ENCODE measurements around the gene FAM124A.

The FAM124A gene

GRCh38 chr13:51257187-51257586 lies 35.0 kb downstream of the FAM124A start:
- peak; percentile 31 for DNase-seq (ENCODE audit: low read depth)
- TF ChIP-seq MYC (IDR thresholded peaks at IDR 0.05; ENCODE audit: low read depth, low read length) (0 out of 2 replicates have a peak, but pooled peaks have one; percentile 22), MAX (IDR thresholded peaks at IDR 0.05; ENCODE audit: low read depth, low read length) (peak; percentile 73), POLR2A (IDR thresholded peaks at IDR 0.05; ENCODE audit: extremely low read depth, insufficient read length) (no peak)
- no peak overlapping the region for H3K4me3 ChIP-seq (ENCODE audit: low read depth, low read length)

DNA sequence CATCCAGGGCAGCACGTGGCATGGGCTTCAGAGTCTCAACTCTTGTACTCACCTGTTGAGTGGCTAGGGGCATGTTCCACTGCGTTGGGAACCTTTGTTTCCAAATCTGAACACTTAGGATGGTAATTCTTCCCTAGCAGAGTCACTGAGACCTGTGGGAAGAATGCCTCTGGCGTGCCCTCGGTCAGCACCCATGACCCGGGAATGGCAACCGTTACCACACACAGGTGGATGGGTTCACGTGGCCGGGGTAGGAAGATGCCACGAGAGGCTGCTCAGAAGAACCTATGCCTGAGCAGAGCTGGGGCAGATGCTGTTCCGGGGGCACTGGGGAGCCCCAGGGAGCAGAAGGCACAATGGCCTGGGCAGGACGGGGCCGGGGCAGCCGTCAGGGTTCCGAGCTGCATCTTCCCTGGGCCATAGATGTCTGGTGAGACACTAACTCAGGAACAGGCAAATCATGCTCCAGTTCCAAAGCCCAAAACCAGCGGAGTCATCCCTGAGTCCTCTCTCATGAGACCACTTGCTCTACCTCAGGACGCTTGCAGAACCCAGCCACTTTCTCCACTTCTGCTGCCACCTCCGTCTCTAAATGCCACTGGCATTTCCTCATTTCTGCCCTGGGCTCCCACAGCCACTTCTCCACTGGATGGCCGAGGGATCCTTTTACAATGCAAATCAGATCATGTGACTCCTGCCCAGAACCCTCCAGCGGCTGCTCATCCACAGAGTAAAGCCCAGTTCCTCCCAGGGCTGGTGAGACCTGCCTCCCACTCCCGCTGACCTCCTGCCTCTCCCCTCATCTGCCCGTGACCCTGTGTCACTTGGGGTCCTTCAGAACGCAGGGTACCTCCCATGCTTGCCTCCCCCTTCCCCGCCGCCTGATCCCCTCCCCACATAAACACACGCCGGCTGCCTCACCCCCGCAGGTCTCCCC lies 36.7 kb downstream of the FAM124A start:
- H3K4me3 ChIP-seq (ENCODE audit: low read depth, low read length) = no peak overlapping the region
- no peak for DNase-seq (ENCODE audit: low read depth)
- peak; percentile 22; the same call in 1 of the 2 replicates for TF ChIP-seq MAX (IDR thresholded peaks at IDR 0.05; ENCODE audit: low read depth, low read length)
- no peak for TF ChIP-seq CTCF (IDR thresholded peaks at IDR 0.05; ENCODE audit: low read depth, low read length)

DNA sequence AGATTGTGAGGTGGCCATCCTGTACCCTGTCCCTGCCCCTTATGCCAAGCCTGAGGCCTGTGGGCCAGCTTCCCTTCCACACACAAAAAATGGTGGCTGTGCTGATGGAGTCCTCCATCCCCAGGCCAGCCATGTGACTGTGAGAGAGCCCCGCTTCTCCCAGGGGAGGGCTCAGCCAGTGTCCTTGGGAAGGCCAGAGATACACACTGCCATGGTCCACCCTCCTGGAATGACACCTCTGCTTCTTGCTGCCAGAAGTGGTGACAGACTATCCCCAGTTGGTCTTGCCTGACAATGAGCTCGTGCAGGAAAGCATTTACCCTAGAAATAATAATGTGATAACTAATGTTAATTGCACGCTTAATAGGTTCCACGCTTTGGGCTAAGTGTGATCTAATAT lies 38.0 kb downstream of the FAM124A start:
- no peak overlapping the region for H3K4me3 ChIP-seq (ENCODE audit: low read depth, low read length)
- no peak for TF ChIP-seq MYC (IDR thresholded peaks at IDR 0.05; ENCODE audit: low read depth, low read length)
- no peak for DNase-seq (ENCODE audit: low read depth)

- DNase-seq (ENCODE audit: low read depth) = no peak
- H3K4me3 ChIP-seq (ENCODE audit: low read depth, low read length) = no peak overlapping the region
- TF ChIP-seq MAX (IDR thresholded peaks at IDR 0.05; ENCODE audit: low read depth, low read length) = no peak
- no peak for TF ChIP-seq MYC (IDR thresholded peaks at IDR 0.05; ENCODE audit: low read depth, low read length)
- TF ChIP-seq CTCF (IDR thresholded peaks at IDR 0.05; ENCODE audit: low read depth, low read length) = no peak
- TF ChIP-seq POLR2A (IDR thresholded peaks at IDR 0.05; ENCODE audit: extremely low read depth, insufficient read length) = no peak
Measured at GRCh38 chr13:51261610-51262249, 39.5 kb downstream of the FAM124A start.

GRCh38 chr13:51262501-51263211 lies 40.5 kb downstream of the FAM124A start:
- TF ChIP-seq CTCF (IDR thresholded peaks at IDR 0.05; ENCODE audit: low read depth, low read length) (peak; percentile 41), POLR2A (IDR thresholded peaks at IDR 0.05; ENCODE audit: extremely low read depth, insufficient read length) (no peak), MAX (IDR thresholded peaks at IDR 0.05; ENCODE audit: low read depth, low read length) (0 out of 2 replicates have a peak, but pooled peaks have one; percentile 5), MYC (IDR thresholded peaks at IDR 0.05; ENCODE audit: low read depth, low read length) (no peak)
- DNase-seq (ENCODE audit: low read depth) = peak; percentile 44
- no peak overlapping the region for H3K4me3 ChIP-seq (ENCODE audit: low read depth, low read length)

- H3K4me3 ChIP-seq (ENCODE audit: low read depth, low read length) = no peak overlapping the region
- no peak for DNase-seq (ENCODE audit: low read depth)
- no peak for TF ChIP-seq CTCF (IDR thresholded peaks at IDR 0.05; ENCODE audit: low read depth, low read length)
Measured at GRCh38 chr13:51266642-51267041, 44.4 kb downstream of the FAM124A start.
